Cerebellar cortex (tissue), 1 donor: ENCODE results near the gene MEGF9.

Experiments used
- DNase-seq: peaks from one replicate; pipeline ENCODE4 v3.0.0-alpha.2; 2015; ENCODE audit warnings: low spot score

The MEGF9 gene

DNA sequence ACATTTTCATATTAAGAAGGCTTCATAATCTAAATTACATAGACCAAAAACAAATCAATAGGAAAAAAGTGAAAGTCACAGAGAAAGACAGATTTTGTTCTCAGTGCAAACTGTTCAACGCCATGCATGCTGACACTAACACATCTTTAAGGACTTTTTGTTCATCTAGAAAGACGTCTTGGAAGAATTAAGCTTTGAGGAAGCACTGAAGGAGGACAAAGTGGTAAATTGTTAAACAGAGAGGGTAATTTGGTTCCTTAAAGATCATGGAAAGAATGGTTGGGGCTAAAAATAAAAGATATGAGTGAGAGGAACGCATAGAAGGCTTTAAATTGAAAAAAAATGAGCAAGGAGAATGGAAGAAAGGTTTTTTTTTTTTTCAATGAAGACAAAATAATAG, 9.1 kb downstream of the MEGF9 start:
- DNase-seq, result no peak

DNA sequence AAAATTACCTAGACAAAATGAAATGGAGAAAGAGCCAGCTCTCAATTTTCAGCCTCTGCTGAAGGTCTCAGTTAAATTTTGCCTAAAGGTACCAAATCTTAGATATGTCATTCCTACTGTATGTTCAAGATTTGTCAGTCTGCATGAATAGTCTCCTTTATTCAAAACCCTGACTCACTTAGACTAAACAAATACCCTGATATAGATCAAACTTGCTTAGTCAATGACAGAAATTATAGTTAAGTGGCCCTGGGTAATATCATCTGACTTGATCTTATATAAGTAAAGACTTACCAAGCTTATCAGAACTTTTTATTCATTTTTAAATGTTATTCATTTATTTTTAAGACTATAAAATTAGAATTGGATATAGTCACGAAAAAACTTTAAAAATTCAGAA, 12.2 kb downstream of the MEGF9 start:
- no peak for DNase-seq

DNA sequence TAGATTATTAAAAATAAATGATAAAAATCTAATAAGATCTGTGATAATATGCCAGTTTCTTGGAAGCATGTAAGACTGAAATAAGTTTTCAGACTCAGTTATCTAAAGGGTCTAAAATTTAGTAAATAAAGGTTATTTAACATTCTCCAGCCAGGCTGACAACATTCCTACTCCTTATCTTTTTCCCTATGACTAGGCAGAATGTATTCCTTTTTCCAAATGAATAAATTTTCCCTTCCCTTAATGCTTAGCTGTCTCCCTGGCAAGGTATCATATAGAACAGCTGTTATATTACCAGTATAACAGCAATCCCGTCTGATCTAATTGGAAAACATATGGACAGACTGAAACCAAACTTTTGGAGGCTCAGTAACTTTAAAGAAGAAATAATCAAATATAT, 13.0 kb downstream of the MEGF9 start:
- DNase-seq, result no peak

DNA sequence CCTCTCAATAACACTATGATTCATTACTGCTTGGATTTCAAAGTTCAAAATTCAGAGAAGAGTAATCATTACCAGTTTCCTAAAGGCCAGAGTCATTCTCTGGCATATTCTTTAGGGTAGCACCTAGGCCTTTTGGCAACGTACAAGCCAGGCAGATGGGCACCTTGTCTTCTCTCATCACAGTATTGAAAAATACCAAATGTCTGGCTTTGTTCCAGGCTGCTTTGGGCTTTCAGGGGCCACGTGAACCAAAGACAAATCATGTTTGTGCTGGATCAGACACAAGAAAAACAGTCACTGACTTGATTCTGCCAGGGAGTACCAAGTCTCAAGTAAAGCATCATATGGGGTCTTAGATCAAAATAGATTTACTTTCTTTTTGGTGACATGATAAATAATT, 15.5 kb downstream of the MEGF9 start:
- peak; percentile 91 for DNase-seq

DNA sequence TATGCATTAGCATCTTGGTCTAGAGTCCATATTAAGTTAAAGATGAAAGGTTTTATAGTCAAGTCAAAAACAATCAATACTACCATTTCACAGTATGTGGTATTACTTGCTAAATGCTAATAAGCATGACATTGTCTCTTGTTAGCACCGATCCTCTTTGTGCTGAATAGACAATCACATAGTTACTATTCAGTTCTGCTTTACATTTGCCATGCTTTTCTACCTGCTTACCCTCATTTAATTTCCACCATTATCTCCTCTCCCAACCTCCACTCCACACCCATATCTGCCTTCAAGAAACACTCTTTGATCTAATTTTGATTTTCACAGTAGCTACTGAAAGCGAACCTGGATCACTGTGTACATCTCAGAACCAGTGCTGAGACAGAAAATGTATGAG, 16.8 kb downstream of the MEGF9 start:
- no peak for DNase-seq

DNA sequence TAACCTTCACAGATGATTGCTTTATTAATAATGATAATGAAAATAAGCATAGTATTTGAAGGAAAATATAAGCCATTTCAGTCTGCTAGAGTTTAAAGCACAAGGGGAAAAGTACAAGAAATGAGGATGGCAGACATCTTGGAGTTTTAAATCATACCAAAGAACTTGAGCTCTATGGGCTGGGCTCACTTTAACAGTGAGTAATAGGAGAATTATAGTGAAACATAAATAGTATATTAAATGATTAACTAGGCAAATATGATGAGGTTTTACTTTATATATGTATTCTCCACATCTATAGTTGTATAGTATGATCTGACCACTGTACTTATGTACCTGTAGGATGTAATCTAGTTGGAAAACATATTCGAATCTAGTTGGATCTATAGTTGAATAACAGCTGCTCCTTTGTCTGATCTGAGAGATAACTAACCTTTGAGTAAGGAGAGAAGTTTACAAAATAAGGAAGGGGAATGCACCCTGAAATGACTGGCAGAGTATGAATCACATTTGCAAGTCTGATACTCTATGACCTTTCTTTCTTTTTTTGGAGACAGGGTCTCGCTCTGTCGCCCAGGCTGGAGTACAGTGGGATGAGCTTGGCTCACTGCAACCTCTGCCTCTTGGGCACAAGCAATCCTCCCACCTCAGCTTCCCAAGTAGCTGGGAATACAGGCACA, 17.6 kb downstream of the MEGF9 start:
- no peak for DNase-seq

DNA sequence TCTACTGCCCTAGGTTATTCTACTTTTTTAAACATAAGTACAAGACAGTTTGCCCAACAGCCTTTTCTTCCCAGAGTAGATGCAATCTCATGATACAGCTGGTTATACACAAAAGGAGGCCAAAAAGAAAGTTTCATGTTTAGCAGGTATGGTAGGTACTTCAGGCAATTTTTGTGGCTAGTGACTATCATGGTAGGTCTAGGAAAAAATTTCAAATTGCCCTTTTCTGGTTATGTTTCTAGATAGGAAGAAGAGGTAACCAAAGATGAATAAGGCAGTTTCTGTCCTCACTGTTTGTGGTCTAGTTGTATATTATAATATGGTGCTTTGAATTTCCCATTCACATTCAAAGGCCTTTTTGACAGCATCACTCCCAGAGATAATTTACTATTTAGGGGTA, 19.7 kb downstream of the MEGF9 start:
- no peak for DNase-seq

DNA sequence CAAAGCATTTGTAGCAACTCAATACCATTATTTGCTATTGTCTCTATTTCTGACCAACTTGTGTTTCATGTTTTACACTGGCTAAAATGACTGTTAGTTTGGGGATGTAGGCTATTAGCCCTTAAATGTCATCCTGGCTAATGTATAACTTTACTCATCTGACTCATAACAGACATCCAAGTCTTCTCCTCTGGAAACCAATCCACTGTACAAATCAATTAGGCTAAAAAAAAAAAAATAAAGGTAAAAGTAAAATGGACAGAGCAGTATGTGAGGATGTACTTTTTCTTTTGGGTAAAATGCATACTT, 20.6 kb downstream of the MEGF9 start:
- DNase-seq, result no peak

DNA sequence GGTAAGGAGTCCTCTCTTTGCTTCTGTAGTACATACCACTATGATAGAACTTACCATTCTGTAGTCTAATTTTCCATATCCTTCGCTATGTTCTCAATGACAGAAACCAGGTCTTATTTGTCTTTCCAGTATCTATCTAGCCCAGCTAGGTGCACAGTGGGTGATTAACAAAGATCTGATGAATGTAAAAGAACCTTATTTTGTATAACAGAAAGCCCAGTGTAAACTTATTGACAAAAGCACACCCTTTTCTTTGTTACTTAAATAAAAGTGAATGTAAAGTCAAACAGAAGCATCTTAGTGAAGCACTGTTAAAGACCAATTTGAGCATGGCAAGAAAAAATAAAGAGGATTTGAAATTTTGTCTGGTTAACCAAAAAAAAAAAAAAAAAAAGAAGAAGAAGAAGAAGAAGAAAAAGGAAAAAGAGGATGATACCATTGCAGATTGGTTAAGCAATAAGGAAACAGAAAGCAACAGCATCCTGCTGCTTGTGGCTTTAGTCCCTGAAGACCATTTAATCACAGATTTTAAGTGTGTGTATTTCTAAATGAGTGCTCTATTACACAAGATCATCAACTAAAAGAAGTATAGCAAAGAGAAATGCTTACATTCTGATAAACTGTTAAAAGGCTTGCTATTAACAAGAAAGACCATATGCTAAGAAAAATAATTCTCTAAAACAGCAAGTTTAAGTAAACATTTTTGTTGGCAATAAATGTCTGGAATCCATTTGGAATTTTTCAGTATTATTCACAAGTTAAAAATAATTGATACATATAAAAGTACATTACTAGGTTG, 21.2 kb downstream of the MEGF9 start:
- no peak for DNase-seq

DNA sequence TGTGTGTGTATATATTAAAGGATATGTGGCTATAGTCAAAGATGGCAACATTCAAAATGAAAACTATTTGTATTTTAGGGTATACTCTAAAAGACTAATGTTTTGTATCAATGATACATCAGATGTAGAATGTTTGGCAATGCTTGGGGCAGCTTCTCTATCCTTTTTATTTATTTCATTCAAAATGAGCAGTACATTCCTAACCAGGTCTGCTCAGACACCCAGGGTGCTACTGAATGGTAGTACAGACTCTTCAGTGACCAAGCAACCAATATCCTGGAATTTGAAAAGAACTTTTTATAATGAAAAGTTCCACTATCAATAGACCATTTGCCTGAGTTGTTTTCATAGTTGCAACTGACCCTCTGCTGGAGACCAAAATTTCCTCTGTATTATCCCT, 23.9 kb downstream of the MEGF9 start:
- no peak for DNase-seq

DNA sequence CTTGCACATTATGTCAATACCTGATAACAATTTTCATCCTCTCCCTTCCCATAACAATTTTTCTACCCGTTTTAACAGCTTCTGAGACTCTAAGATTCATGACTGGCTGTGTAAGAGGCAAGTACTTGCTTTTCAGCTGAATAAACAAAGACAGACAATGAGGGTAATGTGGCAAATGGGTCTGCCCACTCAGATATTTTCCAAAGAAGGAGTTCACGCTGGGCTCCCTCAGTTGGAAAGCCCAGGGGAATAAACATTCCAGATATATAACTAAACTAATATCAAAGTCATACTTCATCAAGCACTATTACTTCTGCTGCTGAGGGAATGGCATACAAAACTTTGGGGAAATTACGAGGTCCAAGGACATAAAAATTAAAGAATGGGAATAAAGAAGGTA, 24.4 kb downstream of the MEGF9 start:
- DNase-seq, result no peak

DNA sequence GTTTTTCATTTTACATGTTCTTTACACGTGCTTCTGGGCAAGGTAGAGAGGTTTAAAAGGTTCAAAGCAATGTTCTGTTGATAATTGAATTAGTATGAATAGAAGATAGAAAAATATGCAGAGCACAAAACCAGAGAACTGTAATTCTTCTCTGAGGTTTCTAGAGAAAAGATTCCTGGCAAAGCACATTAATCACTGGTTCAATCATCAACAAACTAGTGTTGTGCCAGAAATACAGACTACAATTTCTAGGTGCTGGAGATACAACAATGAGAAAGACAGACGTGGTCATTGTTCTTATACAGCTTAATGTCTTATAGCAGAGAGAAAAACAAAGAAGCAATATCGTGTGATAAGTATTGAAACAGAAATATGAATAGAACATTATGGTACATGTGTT, 25.5 kb downstream of the MEGF9 start:
- no peak for DNase-seq

DNA sequence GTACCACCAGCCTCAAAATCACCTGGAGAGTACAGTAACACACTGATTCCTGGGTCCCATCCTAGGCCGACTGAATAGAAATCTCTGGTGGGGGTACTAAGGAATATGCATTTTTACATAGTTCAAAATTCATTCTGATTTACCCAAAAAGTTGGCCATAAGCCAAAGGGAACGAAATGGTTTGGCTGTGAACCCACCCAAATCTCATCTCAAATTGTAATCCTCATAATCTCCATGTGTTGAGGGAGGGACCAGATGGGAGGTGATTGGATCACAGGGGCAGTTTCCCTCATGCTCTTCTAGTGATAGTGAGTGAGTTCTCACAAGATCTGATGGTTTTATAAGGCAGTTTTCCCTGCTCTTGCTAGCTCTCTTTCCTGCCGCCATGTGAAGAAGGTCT, 31.1 kb downstream of the MEGF9 start:
- no peak for DNase-seq

DNA sequence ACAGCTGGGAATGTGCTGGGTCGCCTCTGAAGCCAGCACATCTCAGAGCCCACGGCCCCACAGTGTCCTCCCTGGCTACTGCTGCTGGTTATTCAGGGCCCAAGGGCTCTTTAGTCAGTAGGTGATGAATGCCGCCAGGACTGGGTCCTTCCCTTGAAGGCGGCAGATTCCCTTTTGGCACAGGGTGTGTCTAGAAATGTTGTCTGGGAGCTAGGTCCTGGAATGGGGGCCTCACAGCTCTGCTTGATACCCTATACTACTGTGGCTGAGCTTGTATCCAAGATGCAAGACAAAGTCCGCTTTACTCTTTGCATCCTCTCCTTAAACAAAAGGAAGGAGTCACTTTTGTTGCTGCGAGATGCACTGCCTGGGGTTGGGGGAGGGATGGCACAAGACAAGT, 33.1 kb downstream of the MEGF9 start:
- DNase-seq, result no peak

DNA sequence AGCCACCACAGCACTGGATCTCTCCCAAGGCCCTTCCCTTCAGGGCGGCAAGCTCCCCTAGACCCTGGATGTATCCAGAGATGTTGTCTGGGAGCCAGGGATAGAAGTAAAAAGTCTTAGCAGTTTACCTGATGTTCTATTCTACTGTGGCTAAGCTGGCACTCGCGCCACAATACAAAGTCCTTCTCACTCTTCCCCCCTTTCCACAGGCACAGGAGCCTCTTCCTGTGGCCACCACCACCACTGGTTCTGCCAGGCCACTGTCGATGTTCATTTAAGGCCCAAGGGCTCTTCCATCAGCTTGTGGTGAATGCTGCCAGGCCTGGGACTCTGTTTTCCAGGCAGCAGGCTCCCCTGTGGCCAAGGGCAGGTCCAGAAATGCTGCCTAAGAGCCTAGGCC, 33.7 kb downstream of the MEGF9 start:
- no peak for DNase-seq

DNA sequence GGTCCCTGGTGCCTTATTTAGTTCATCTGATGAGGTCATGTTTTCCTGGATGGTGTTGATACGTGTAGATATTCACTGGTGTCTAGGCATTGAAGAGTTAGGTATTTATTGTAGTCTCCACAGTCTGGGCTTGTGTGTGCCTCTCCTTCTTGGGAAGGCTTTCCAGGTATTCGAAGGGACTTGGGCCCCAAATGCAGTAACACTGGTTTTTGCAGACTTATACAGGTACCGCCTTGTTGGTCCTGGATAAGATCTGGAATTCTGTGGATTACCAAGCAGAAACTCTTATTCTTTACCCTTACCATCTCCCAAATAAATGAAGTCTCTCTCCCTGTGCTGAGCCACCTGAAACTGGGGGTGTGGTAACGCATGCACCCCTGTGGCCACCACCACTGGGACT, 34.1 kb downstream of the MEGF9 start:
- no peak for DNase-seq

DNA sequence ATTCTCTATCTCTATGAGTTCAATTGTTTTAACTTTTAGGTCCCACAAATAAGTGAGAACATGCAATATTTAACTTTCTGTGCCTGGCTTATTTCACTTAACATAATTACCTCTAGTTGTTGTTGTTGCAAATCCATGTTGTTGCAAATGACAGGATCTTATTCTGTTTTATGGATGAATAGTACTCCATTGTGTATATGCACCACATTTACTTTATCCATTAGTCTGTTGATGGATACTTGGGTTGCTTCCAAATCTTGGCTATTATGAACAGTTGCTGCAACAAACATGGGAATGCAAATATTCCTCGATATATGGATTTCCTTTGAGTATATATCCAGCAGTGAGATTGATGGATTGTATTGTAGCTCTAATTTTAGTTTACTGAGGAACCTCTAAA, 36.3 kb downstream of the MEGF9 start:
- DNase-seq, result no peak

DNA sequence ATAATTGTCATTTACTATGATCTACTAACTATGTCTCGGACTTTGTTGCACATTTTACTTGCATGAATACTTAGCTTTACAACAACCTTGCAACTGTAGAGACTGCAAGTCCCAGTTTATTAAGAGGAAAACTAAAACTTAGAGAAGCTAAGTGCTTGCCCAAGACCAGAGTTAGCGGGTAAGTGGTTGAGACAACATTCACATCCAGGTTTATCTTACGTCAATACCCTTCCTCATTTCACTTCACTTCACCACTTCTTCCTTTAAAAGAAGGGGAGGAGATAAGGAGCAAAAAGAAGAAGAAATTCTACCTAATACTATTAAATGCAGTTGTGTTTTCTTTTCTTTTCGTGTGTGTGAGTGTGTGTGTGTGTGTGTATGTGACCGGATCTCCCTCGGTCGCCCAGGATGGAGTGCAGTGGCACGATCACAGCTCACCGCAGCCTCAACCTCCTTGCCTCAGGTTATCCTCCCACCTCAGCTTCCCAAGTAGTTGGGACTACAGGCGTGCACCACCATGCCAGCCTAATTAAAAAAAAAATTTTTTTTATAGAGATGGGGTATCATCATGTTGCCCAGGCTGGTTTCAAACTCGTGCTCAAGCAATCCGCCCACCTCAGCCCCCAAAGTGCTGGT, 37.4 kb downstream of the MEGF9 start:
- DNase-seq, result no peak

DNA sequence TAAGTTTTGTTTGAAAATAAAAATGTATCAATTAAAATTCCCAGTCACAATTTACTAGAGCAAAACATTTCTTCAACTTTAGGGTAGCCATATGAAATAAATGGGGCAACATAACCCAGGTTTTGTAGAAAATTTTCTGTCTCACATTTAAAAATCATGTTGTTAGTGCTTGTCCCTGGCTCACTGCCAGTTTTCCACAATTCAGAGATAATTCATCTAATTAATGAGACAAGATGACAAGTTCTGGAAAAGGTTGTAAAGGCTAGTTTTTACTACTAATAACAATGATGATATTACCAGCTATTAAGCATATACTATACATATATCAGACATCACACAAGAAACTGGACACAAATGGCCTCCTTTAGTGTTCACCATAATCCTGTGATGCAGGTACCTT, 45.9 kb downstream of the MEGF9 start:
- peak; percentile 29 for DNase-seq

DNA sequence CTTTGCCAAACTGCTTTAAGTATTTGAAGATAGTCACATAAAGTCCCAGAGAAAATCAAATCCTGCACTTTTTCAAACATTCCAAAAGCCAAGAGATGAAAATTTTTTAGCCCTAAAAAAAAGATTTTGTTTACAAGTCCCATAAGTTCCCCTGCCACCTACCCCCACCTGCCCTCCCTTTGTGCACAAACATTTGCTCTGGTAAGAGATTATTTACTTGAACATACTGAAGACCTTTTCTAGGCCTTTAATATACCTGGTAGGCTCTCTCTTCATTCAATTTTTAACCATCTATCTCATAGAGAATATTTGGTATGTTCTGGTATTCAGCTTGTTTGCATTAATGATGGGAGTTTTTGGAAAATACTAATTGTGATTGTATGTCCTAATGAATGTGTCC, 50.3 kb downstream of the MEGF9 start:
- no peak for DNase-seq

DNA sequence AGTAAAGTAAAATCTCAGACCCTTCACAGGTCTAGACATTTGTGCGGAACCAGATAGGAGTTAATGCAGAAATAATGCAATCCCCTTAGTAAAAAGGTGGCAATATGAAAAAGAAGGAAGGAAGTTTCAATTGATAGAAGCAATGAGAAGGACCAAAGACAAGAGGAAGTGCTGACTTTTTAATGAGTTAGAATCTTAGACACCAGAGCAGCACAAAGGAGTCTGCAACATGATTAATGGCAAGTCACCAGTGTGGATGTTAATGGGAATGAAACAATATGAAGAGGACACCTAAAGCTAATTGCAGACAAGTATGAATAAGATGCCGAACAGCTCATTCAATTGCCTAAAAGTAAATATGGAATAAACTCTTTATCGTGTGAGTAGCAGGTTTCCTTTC, 50.9 kb downstream of the MEGF9 start:
- no peak for DNase-seq

DNA sequence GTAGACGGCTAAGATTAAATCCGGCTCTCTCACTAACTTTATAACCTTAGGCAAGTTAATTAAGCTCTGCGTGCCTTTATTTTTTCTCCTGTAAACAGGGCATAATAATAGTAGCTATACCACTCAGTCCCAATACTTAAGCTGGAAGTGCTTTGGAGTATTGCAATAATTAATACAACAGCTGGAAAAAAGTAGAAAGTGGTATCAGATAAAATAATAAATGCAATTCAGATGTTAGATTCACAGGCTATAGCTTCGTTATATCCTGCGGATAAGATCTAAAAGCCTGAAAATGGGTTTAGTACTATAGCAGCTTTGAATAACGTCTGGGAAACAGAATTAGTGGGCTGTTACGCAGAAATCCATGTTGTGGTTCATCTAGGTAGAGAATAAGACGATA, 51.8 kb downstream of the MEGF9 start:
- DNase-seq, result no peak

DNA sequence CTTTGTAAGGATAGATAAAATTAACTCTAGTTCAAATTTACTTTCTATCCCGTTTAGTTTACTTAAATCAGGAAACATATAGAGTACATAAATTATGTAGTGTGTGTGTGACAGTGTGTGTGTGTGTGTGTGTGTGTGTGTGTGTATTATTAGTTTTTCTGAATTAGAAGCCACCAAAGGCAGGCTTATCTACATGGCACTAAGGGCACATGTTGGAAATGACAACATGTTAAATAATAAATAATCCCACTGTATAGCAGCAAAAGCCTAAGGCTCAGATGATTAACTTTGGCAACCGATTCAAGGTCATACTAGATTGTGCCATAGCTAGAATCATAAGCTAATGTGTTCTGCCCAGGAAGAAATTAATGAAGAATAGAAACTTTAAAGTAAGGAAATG, 54.6 kb downstream of the MEGF9 start:
- no peak for DNase-seq

DNA sequence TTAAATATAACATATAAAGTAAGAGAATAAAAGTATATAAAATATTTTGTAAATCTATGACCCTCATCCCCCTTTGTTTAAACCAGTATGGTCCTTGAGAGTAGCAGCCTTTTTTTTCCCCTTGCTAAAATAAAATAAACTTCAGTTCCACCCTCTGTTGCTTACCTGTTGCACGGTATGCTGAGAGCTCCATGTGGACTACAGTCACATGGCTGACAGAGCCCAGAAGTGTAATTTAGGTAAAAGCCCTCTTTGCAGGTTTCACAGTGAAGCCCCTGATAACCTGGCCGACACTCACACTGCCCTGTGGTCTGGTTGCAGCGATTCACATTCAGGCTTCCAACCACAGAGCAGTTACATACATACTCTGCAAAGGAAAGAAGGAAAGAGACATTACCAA, 55.1 kb downstream of the MEGF9 start:
- DNase-seq, result no peak
